GM12801 (cell line): ENCODE measurements around the gene MLYCD.

Source experiments
- TF ChIP-seq, protein P1 (sequence below): IDR thresholded peaks from one replicate; pipeline ENCODE4 v1.5.1; 2011; ENCODE audit warnings: control low read depth; ENCODE audit not compliant: insufficient read length; ENCODE audit errors: extremely low read depth

Gene MLYCD

DNA sequence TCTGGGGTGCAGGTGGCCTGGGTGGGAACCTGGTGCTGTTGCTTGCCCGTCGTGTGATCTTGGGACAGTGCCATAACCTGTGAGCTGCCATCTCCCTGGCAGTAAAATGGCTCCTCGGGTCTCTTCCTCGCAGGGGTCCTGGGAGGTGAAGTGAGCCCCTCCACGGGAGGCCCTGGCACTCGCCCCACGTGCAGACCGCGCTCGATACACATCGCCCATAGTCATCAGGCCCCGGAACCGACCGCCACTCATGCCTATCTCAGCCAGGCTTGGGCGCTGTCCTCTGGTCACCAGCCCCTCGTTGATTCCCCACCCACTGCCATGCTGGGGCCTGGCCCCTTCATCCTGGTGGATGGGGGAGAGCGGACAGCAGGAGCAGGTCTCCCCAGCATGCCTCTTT lies 32.6 kb downstream of the MLYCD start:
- TF ChIP-seq, protein P1, sequence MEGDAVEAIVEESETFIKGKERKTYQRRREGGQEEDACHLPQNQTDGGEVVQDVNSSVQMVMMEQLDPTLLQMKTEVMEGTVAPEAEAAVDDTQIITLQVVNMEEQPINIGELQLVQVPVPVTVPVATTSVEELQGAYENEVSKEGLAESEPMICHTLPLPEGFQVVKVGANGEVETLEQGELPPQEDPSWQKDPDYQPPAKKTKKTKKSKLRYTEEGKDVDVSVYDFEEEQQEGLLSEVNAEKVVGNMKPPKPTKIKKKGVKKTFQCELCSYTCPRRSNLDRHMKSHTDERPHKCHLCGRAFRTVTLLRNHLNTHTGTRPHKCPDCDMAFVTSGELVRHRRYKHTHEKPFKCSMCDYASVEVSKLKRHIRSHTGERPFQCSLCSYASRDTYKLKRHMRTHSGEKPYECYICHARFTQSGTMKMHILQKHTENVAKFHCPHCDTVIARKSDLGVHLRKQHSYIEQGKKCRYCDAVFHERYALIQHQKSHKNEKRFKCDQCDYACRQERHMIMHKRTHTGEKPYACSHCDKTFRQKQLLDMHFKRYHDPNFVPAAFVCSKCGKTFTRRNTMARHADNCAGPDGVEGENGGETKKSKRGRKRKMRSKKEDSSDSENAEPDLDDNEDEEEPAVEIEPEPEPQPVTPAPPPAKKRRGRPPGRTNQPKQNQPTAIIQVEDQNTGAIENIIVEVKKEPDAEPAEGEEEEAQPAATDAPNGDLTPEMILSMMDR: no peak

- TF ChIP-seq, protein P1: no peak
Observed at GRCh38 chr16:83932304-83932703, 33.4 kb downstream of the MLYCD start.

- TF ChIP-seq, protein P1: no peak
Observed at GRCh38 chr16:83932955-83933673, 34.2 kb downstream of the MLYCD start.

DNA sequence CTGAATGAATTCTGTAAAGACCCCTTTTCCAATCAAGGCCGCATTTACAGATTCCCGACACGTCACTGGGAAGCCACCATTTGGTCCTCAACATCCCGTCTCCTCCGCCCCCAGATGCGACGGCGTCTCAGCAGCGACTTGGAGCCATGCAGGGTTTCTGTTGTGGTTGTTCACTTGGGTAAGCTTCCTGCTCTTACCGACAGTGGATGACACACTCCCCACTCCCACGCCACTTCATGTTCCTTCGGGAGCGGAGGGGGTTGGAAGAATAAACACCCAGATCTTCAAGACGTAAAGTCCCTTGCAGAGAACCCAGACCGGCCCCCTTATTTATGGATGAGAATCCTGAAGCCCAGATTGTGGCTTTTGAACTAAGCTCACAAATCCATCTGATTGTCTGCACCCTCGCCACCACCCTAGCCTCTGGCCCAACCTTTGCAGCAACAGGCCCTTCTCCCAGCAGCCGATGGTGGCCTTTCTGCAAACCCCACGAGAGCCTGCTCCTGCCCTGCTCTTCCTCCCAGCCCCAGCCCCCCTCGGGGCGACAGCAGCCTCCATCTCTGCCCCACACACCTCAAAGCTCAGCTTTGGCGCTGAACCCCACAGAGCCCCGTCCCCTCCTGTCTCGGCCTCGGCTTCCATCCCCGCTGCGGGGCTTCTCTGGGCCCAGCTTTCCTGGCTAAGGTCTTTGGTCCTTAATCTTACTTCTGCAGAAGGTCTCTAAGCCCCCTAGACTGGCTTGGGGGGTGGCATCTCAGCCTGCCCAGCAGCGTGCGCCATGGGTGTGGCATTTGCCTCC lies 35.2 kb downstream of the MLYCD start:
- TF ChIP-seq, protein P1: no peak

DNA sequence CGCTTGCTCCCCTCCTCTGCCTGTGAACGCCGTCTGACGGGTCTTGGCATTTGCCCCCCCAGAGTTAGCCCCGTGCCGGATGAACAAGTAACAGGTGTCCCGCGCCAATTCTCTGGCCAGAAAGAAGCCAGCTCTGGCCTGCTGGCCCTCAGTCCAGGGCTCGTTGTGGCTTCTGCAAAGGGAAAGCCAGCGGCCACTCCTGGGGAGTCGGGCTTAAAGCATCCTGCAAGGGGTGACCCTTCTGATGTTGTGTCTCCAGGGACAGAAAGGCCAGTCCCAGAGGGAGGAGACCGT lies 35.7 kb downstream of the MLYCD start:
- TF ChIP-seq, protein P1: no peak

DNA sequence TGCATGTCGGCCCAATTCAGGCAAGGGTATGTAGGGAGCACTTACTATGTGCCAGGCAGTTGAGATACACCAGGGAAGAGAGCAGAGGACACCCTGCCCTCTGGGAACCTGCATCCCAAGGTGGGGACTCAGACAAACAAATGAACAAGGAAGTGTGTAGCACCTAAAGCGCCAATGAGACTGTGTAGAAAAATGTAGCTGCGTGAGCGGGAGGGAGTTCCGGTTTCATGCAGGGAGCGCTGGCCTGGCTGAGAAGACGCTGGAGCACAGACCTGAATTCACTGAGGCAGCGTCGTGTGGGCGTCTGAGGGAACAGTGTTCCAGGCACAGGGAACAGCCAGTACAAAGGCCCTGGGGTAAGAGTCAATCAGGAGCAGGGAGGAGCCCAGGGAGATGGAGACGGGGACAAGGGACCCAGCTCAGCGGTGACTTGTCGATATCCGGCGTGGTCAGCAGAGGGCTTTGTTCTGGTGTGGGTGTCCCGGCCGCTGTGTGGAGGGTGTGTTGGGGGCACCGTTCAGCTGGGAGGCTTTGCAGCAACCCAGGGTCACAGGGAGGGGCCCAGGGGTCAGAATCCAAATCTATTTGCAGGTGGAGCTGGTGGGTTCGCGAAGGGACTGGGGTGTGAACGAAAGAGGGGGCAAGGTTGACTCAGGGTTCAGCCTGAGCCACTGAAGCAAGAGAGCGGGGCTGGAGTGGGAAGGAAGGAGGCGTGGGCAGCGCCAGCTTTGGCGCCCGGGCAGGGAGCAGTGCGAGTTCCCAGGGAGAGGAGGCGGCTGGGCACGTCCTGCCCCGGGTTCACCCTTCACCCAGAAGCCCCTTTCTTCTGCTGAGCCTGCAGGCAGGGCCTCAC lies 36.3 kb downstream of the MLYCD start:
- TF ChIP-seq, protein P1: no peak

- TF ChIP-seq, protein P1: no peak
Observed at GRCh38 chr16:83935858-83936255, 36.9 kb downstream of the MLYCD start.
